Measurements from ENCODE around the gene NRDC.
"Not testable (repeated sequence)": the region's sequence is repeated elsewhere in the genome, so short reads cannot be mapped to it uniquely, and the experiment has no call there.

The NRDC gene

GRCh38 chr1:51878616-51879336, at the start of gene NRDC:
Gene NRDC, minus strand, starts transcription at chr1:51878727. Its CDS starts 112 bp downstream, at chr1:51878615.
- peak; percentile 100 for DNase-seq

- no peak for DNase-seq
These were observed 48.5 kb upstream of the NRDC start for GRCh38 chr1:51927029-51927428.

- no peak for DNase-seq
These were observed 47.8 kb upstream of the NRDC start for GRCh38 chr1:51926171-51926812.

- DNase-seq: no peak
These were observed 45.9 kb upstream of the NRDC start for GRCh38 chr1:51924455-51924854.

GRCh38 chr1:51922040-51922439, 43.5 kb upstream of the NRDC start:
- DNase-seq: no peak

- no peak for DNase-seq
These were observed 41.6 kb upstream of the NRDC start for GRCh38 chr1:51920130-51920529.

- DNase-seq: no peak
These were observed 41.2 kb upstream of the NRDC start for GRCh38 chr1:51919684-51920083.

- DNase-seq: no peak
These were observed 38.3 kb upstream of the NRDC start for GRCh38 chr1:51916587-51917405.

GRCh38 chr1:51915951-51916350, 37.4 kb upstream of the NRDC start:
- no peak for DNase-seq

GRCh38 chr1:51912881-51913280, 34.4 kb upstream of the NRDC start:
- no peak for DNase-seq

GRCh38 chr1:51910221-51911000, 31.9 kb upstream of the NRDC start:
- DNase-seq: no peak

- DNase-seq: no peak
These were observed 30.0 kb upstream of the NRDC start for GRCh38 chr1:51908499-51908898.

- DNase-seq: no peak
These were observed 28.7 kb upstream of the NRDC start for GRCh38 chr1:51907079-51907702.

GRCh38 chr1:51906306-51907078, 28.0 kb upstream of the NRDC start:
- no peak for DNase-seq

GRCh38 chr1:51902456-51902855, 23.9 kb upstream of the NRDC start:
- no peak for DNase-seq

- no peak for DNase-seq
These were observed 22.6 kb upstream of the NRDC start for GRCh38 chr1:51901151-51901550.

GRCh38 chr1:51899022-51899421, 20.5 kb upstream of the NRDC start:
- no peak for DNase-seq

GRCh38 chr1:51898090-51898734, 19.7 kb upstream of the NRDC start:
- no peak for DNase-seq

GRCh38 chr1:51897699-51898031, 19.1 kb upstream of the NRDC start:
- DNase-seq: no peak

GRCh38 chr1:51894748-51895147, 16.2 kb upstream of the NRDC start:
- not testable (repeated sequence) for DNase-seq

- DNase-seq: no peak
These were observed 265 bp downstream of the NRDC start for GRCh38 chr1:51878308-51878615.
